ENCODE data around the gene SRP9.

DNA sequence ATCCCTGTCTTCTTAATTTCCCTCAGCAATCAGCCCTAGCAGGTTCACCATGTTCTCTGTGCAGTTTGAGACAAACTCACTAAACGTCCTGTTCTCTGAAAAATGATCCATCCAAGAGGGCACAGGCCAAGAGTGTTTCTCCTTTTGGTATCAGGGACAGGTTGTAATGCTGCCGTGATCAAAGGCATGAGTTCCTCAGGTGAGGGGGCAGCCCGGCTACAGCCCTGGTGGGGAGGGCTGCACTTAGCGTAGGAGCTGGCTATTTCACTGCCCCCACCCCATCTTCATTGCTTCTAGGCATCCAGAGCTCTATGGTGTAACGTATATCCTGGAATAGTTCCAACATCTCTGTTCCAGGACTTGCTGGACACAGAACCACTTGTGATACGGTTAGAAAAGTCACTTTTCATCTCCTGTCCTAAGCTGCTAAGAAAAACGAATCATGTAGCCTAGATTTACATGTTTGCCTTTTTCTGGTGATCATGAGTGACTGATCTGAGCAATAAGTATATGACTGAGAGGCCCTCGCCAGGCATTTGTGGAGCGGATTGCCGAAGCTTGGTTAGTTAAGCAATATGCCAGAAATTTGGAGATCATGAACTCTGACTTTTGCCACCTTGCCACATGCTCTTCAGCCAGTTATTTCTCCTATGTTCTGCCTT lies 41.1 kb upstream of the SRP9 start:
- TF ChIP-seq, protein P1, sequence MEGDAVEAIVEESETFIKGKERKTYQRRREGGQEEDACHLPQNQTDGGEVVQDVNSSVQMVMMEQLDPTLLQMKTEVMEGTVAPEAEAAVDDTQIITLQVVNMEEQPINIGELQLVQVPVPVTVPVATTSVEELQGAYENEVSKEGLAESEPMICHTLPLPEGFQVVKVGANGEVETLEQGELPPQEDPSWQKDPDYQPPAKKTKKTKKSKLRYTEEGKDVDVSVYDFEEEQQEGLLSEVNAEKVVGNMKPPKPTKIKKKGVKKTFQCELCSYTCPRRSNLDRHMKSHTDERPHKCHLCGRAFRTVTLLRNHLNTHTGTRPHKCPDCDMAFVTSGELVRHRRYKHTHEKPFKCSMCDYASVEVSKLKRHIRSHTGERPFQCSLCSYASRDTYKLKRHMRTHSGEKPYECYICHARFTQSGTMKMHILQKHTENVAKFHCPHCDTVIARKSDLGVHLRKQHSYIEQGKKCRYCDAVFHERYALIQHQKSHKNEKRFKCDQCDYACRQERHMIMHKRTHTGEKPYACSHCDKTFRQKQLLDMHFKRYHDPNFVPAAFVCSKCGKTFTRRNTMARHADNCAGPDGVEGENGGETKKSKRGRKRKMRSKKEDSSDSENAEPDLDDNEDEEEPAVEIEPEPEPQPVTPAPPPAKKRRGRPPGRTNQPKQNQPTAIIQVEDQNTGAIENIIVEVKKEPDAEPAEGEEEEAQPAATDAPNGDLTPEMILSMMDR (IDR thresholded peaks at IDR 0.05; ENCODE audit: insufficient read depth, low read length, poor library complexity, severe bottlenecking) = no peak
- TF ChIP-seq EZH2phosphoT487 (conservative IDR thresholded peaks at IDR 0.05; ENCODE audit: low read length) = no peak
